Measurements from ENCODE around the gene GNG13. TPM values are rescaled to one million over a fixed set of nuclear protein-coding genes. Genes with fewer than 3 reads are reported as not detected.

Gene GNG13
- total RNA-seq, 4 donors from 2014 or later: not detected

DNA sequence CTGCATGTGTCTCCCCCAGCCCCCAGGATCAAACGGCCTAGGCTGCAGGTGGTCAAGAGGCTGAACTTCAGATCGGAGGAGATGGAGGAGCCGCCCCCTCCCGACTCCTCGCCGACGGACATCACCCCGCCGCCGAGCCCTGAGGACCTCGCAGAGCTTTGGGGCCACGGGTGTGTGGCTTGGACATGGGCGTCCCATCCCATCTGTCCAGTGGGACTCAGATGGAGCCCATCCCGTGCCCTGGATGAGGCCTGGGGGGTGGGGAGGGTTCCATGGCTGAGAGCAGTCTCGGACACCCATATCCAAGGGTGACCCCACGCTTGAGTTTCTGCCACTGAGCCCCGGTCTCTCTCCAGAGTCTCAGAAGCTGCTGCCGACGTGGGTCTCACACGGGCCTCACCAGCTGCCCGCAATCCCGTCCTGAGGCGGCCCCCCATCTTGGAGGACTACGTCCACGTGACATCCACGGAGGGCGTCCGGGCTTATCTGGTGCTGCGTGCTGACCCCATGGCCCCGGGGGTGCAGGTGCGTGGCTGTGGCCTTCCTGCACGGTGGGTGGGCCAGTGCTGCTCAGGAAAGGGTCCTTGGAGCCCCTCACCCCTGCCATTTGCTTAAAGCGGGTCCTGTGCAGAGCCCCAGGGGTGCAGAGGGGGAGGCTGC lies 11.2 kb downstream of the GNG13 start:
- no peak overlapping the region for H3K27ac ChIP-seq
- peak overlapping the region in 1 of 2 donors; percentile 70 for H3K4me3 ChIP-seq
- H3K4me1 ChIP-seq: peaks cover 0 to 14% of the 10 kb centered on the region in 2 donors
- intact Hi-C loops (cut with DNase I; ENCODE audit: low total_unique reads): no loop called here
- TF ChIP-seq, protein P1, sequence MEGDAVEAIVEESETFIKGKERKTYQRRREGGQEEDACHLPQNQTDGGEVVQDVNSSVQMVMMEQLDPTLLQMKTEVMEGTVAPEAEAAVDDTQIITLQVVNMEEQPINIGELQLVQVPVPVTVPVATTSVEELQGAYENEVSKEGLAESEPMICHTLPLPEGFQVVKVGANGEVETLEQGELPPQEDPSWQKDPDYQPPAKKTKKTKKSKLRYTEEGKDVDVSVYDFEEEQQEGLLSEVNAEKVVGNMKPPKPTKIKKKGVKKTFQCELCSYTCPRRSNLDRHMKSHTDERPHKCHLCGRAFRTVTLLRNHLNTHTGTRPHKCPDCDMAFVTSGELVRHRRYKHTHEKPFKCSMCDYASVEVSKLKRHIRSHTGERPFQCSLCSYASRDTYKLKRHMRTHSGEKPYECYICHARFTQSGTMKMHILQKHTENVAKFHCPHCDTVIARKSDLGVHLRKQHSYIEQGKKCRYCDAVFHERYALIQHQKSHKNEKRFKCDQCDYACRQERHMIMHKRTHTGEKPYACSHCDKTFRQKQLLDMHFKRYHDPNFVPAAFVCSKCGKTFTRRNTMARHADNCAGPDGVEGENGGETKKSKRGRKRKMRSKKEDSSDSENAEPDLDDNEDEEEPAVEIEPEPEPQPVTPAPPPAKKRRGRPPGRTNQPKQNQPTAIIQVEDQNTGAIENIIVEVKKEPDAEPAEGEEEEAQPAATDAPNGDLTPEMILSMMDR (IDR thresholded peaks at IDR 0.05): no peak
- no peak for TF ChIP-seq POLR2A (IDR thresholded peaks at IDR 0.05)
- no peaks in the 10 kb centered on the region for H3K9me3 ChIP-seq
- no peaks in the 10 kb centered on the region for H3K36me3 ChIP-seq
- DNase-seq: no peak
- H3K27me3 ChIP-seq: no peaks in the 10 kb centered on the region

DNA sequence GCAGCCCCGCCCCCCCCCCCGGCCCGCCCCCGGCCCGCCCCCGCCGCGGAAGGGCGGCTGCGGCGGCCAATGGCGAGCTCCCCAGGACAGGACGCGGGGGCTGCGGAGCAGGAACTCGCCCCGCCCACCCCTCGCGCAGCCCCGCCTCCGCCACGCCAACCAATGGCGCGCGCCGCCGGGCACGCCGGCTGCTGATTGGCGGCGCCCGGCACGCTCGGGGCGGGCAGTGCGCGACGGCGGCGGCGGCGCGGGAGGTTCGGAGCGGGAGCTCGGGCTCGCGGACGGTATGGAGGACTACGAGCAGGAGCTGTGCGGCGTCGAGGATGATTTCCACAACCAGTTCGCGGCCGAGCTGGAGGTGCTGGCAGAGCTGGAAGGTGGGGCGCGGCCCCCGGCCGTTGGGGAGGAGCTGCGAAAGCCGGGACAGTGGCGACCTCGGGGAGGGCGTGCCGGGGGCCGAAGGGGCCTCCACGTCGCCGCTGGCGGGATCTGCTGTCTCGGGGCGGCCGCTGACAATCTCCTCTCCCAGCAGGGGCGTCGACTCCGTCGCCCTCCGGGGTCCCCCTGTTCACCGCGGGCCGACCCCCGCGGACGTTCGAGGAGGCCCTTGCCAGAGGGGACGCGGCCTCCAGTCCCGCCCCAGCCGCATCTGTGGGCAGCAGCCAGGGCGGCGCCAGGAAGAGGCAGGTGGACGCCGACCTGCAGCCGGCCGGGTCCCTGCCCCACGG lies 12.0 kb downstream of the GNG13 start, which contains the start of gene CHTF18:
CHTF18 (plus strand) TSS at position 222 of the 728 bp plus-strand sequence; CDS start at position 287, 65 bp downstream.
- Histone ChIP-seq H3K27me3 (no peaks in the 10 kb centered on the region), H3K9me3 (no peaks in the 10 kb centered on the region), H3K4me1 (peaks cover 0 to 14% of the 10 kb centered on the region in 2 donors), H3K27ac (peak within 1 kb of the TSS; percentile 56 to 74), H3K36me3 (no peaks in the 10 kb centered on the region), H3K4me3 (peak within 1 kb of the TSS; percentile 69 to 70)
- intact Hi-C loops (cut with DNase I; ENCODE audit: low total_unique reads): no loop called here
- TF ChIP-seq, protein P1 (IDR thresholded peaks at IDR 0.05): no peak
- peak in 1 of 2 donors; percentile 22 for TF ChIP-seq POLR2A (IDR thresholded peaks at IDR 0.05)
- DNase-seq: peak; percentile 91 to 94

DNA sequence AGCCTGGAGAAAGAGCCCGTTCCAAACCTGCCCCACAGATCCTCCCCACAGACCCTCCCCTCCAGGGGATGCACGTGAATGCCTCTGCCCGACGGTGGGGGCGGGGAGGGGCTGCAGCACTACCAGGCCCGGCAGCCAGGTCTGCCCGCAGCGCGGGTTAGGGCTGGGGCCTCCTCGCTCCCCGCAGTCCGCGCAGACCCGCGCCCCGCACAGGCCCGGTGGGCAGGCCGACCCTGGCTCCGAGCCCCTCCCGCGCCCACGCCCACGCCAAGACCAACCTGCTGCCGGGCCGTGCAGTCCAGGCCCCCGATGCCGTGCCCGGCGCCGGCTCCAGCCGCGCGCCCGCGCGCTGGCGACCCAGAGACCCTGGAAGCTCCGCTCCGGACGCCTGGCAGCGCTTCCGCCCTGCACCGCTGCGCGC lies 12.5 kb downstream of the GNG13 start, which contains the start of gene RPUSD1:
RPUSD1 (minus strand) TSS at position 404 of the 421 bp plus-strand sequence. CDS start 644 bp downstream, outside the sequence.
- no peaks in the 10 kb centered on the region for H3K36me3 ChIP-seq
- intact Hi-C loops (cut with DNase I; ENCODE audit: low total_unique reads): no loop called here
- TF ChIP-seq, protein P1 (IDR thresholded peaks at IDR 0.05): no peak
- TF ChIP-seq POLR2A (IDR thresholded peaks at IDR 0.05): peak in 1 of 2 donors; percentile 13
- peak within 1 kb of the TSS; percentile 56 to 74 for H3K27ac ChIP-seq
- H3K4me1 ChIP-seq: peaks cover 0 to 14% of the 10 kb centered on the region in 2 donors
- H3K9me3 ChIP-seq: no peaks in the 10 kb centered on the region
- H3K4me3 ChIP-seq: peak within 1 kb of the TSS; percentile 69 to 70
- H3K27me3 ChIP-seq: no peaks in the 10 kb centered on the region
- no peak for DNase-seq

DNA sequence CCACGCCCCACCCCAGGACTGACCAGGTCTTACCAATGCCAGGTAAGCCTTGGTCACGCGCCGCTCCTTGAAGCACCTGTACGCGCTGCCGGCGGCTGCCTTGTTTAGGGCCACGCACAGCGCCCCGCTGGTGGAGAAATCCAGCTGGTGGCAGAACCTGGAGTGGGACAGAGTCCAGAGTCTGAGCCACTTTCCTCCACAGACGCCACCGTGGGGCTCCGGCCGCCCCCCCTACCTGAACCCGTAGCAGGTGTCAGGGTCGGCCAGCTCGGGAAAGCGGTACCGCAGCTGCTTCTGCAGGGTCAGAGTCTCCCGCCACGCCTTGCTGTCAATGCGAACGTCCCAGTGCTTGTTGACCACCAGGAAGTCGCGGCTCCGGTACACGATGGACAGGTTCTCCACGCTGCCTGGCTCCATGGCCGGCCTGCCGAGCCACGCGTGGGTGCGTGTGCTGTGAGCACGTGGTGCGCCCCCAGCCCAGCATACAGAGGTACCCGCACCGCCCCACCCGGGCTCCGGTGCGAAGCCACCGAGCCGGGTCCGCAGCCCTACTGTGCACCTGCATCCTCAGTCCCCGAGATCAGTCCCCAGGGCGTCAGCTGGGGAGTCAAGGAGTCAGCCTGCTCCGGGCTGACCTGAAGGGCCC lies 13.1 kb downstream of the GNG13 start:
- Histone ChIP-seq H3K36me3 (no peaks in the 10 kb centered on the region), H3K27ac (peak overlapping the region in 1 of 2 donors; percentile 74), H3K27me3 (no peaks in the 10 kb centered on the region), H3K9me3 (no peaks in the 10 kb centered on the region), H3K4me1 (peaks cover 0 to 14% of the 10 kb centered on the region in 2 donors), H3K4me3 (peak overlapping the region; percentile 58 to 67)
- TF ChIP-seq, protein P1 (IDR thresholded peaks at IDR 0.05): no peak
- intact Hi-C loops (cut with DNase I; ENCODE audit: low total_unique reads): no loop called here
- DNase-seq: no peak
